ENCODE data around the gene ANLN. TPM values are rescaled to one million over a fixed set of nuclear protein-coding genes. Genes with fewer than 3 reads are reported as not detected.
A peak's percentile ranks its signal among the peaks of the same experiment; 100 is the strongest.

ANLN gene
- polyA plus RNA-seq, 1 donor from 2014 or later = 5.8 TPM

DNA sequence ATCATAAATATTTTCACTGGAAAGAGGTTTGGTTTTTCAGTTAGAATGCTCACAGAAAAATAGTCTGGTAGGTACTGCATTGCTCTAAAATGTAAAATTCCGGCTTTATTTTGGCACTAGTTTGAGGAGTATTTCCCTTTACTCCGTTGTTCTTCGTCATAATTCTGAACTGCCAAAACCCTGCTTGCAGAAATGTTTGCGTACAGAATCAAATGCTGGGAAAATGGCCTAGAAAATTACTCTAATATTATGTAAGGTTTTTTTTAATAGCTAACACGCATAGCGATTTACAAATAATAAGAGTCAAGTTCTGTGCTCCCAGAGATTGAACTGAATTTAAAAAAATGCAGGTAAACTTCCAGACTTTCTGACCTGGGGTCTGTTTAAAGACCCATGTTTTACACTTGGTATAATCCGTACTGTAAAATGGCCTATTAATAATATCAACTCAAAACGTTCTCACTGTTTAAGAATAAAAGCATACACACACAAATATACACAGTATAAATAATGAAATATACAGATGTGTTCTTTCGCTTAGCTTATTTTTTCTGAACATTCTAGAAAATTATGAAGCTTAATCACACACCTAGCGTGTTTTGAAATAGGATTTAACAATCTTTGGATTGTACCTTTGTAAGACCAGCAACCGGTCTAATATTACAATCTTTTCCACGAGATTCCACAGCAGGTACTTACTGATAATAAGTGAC, 23.5 kb upstream of the ANLN start:
- Histone ChIP-seq H3K79me2 (replicated peaks; ENCODE audit: insufficient read depth, low read length) (peaks cover 18% of the 10 kb centered on the region), H3K27me3 (ENCODE audit: insufficient read depth, low read depth, low read length) (no peaks in the 10 kb centered on the region), H4K20me1 (ENCODE audit: insufficient read depth) (no peaks in the 10 kb centered on the region), H3K36me3 (ENCODE audit: insufficient read depth, low read length) (no peaks in the 10 kb centered on the region), H3K4me3 (ENCODE audit: low read length) (peak overlapping the region; percentile 71), H2AFZ (ENCODE audit: low read depth, low read length) (peak overlapping the region; percentile 37), H3K27ac (ENCODE audit: low read length) (peak overlapping the region; percentile 78), H3K9ac (ENCODE audit: low read length) (peak overlapping the region; percentile 83), H3K4me2 (ENCODE audit: low read length) (peak overlapping the region; percentile 72), H3K9me2 (ENCODE audit: insufficient read depth, low read length) (no peaks in the 10 kb centered on the region), H3F3A (ENCODE audit: insufficient read depth, low read length, poor library complexity, severe bottlenecking) (no peaks in the 10 kb centered on the region), H3K9me3 (ENCODE audit: low read length) (no peaks in the 10 kb centered on the region)
- TF ChIP-seq, protein P1, sequence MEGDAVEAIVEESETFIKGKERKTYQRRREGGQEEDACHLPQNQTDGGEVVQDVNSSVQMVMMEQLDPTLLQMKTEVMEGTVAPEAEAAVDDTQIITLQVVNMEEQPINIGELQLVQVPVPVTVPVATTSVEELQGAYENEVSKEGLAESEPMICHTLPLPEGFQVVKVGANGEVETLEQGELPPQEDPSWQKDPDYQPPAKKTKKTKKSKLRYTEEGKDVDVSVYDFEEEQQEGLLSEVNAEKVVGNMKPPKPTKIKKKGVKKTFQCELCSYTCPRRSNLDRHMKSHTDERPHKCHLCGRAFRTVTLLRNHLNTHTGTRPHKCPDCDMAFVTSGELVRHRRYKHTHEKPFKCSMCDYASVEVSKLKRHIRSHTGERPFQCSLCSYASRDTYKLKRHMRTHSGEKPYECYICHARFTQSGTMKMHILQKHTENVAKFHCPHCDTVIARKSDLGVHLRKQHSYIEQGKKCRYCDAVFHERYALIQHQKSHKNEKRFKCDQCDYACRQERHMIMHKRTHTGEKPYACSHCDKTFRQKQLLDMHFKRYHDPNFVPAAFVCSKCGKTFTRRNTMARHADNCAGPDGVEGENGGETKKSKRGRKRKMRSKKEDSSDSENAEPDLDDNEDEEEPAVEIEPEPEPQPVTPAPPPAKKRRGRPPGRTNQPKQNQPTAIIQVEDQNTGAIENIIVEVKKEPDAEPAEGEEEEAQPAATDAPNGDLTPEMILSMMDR (IDR thresholded peaks at IDR 0.05; ENCODE audit: poor library complexity, severe bottlenecking) = no peak
- TF ChIP-seq TAF1 (IDR thresholded peaks at IDR 0.05; ENCODE audit: low read depth) = peak; percentile 16

DNA sequence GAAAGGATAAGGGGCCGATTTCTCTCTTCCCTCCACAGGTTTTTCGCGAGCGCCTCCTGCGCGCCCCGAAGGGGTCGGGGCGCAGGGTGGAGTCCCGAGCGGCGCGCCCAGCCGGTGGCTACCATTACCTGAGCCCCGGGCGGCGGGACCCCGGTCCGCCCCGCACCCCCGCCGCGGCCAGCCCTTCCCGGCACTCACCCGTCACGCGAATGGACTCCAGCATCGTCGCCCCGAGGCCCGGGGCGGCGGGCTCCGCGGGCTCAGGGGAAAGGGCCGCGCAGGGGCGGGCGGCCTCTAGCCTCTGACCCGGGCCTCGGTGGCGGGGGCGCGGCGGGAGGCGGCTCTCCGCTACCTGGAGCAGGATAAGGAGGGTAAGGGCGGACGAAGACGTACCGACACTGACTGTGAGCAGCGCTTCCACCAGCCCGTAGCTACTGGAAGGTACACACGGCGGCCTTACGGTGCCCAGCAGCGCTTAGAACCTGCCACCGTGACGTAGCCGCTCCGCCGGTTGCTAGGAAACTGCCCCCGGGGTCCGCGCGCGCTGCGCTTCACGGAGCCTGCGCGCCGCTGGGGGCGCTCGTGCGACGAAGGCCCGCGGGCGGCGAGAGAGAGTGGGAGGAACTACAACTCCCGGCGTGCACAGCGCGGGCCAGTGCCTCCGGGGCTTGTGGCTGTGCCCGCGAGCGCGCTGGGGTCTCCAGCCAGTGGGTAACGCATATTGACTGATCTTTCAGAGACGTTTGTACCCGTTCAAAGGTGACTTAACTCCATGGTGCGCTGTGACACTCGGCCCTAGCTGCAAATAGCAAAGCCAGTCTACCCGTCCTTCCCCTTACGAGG, 22.7 kb upstream of the ANLN start:
- no peaks in the 10 kb centered on the region for H4K20me1 ChIP-seq (ENCODE audit: insufficient read depth)
- peak overlapping the region; percentile 78 for H3K27ac ChIP-seq (ENCODE audit: low read length)
- H3K9me3 ChIP-seq (ENCODE audit: low read length) = no peaks in the 10 kb centered on the region
- TF ChIP-seq, protein P2, sequence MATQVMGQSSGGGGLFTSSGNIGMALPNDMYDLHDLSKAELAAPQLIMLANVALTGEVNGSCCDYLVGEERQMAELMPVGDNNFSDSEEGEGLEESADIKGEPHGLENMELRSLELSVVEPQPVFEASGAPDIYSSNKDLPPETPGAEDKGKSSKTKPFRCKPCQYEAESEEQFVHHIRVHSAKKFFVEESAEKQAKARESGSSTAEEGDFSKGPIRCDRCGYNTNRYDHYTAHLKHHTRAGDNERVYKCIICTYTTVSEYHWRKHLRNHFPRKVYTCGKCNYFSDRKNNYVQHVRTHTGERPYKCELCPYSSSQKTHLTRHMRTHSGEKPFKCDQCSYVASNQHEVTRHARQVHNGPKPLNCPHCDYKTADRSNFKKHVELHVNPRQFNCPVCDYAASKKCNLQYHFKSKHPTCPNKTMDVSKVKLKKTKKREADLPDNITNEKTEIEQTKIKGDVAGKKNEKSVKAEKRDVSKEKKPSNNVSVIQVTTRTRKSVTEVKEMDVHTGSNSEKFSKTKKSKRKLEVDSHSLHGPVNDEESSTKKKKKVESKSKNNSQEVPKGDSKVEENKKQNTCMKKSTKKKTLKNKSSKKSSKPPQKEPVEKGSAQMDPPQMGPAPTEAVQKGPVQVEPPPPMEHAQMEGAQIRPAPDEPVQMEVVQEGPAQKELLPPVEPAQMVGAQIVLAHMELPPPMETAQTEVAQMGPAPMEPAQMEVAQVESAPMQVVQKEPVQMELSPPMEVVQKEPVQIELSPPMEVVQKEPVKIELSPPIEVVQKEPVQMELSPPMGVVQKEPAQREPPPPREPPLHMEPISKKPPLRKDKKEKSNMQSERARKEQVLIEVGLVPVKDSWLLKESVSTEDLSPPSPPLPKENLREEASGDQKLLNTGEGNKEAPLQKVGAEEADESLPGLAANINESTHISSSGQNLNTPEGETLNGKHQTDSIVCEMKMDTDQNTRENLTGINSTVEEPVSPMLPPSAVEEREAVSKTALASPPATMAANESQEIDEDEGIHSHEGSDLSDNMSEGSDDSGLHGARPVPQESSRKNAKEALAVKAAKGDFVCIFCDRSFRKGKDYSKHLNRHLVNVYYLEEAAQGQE (IDR thresholded peaks at IDR 0.05; ENCODE audit: borderline replicate concordance) = no peak
- no peak for TF ChIP-seq EZH2 (IDR thresholded peaks at IDR 0.05; ENCODE audit: borderline replicate concordance, insufficient read depth, low read length, poor library complexity, severe bottlenecking)
- TF ChIP-seq EP300 (conservative IDR thresholded peaks at IDR 0.05; ENCODE audit: poor library complexity, severe bottlenecking) = peak; percentile 78
- peak; percentile 97 for TF ChIP-seq POLR2AphosphoS5 (IDR thresholded peaks at IDR 0.05)
- peak; percentile 81 for TF ChIP-seq MXI1 (conservative IDR thresholded peaks at IDR 0.05; ENCODE audit: poor library complexity, severe bottlenecking)
- peak; percentile 56 for TF ChIP-seq RAD21 (conservative IDR thresholded peaks at IDR 0.05)
- TF ChIP-seq SMC3 (conservative IDR thresholded peaks at IDR 0.05; ENCODE audit: poor library complexity) = peak; percentile 58
- peak; percentile 11 for TF ChIP-seq TAF1 (IDR thresholded peaks at IDR 0.05; ENCODE audit: low read depth)
- TF ChIP-seq, protein P1 (IDR thresholded peaks at IDR 0.05; ENCODE audit: poor library complexity, severe bottlenecking) = peak; percentile 100
- peak overlapping the region; percentile 83 for H3K9ac ChIP-seq (ENCODE audit: low read length)
- peak overlapping the region; percentile 71 for H3K4me3 ChIP-seq (ENCODE audit: low read length)
- peak overlapping the region; percentile 80 for H2AFZ ChIP-seq (ENCODE audit: low read depth, low read length)
- peak overlapping the region; percentile 85 for H3K4me2 ChIP-seq (ENCODE audit: low read length)
- no peaks in the 10 kb centered on the region for H3K9me2 ChIP-seq (ENCODE audit: insufficient read depth, low read length)
- H3K36me3 ChIP-seq (ENCODE audit: insufficient read depth, low read length) = no peaks in the 10 kb centered on the region
- peaks cover 18% of the 10 kb centered on the region for H3K79me2 ChIP-seq (replicated peaks; ENCODE audit: insufficient read depth, low read length)
- H3K27me3 ChIP-seq (ENCODE audit: insufficient read depth, low read depth, low read length) = no peaks in the 10 kb centered on the region
- no peaks in the 10 kb centered on the region for H3F3A ChIP-seq (ENCODE audit: insufficient read depth, low read length, poor library complexity, severe bottlenecking)

Measured in neural cell (in vitro differentiated cells).